MCF 10A (cell line): Measurements from ENCODE around the gene ANKRD13D. TPM values are rescaled to one million over a fixed set of nuclear protein-coding genes. Genes with fewer than 3 reads are reported as not detected.

Experiments used
- BruUV-seq: library from RNA; stranded (reverse); fragments of 400-500 nt; replicated peaks from 2 replicates; lab custom pipeline; 2021; lab: Mats Ljungman, UMichigan
- CTCF ChIA-PET: fragments of 300-600 bp; sonication (Branson Sonifier 250); formaldehyde crosslinking; extraction: SDS; loops from one replicate; lab custom pipeline; 2021; ENCODE audit warnings: antibody characterized with exemption, inconsistent platforms; lab: Yijun Ruan, JAX
- POLR2A ChIA-PET: fragments of 300-600, 350-650 bp; sonication (Branson Sonifier 250); formaldehyde crosslinking; extraction: SDS; loops from one replicate; lab custom pipeline; 2020; ENCODE audit warnings: antibody characterized with exemption, inconsistent platforms; lab: Yijun Ruan, JAX
- DNase-seq: peaks from one replicate; pipeline ENCODE4 v3.0.0-alpha.2; 2018; ENCODE audit not compliant: unreplicated experiment
- H3K27ac Mint-ChIP-seq: one replicate; pipeline ENCODE4 v1.8.0; 2022; ENCODE audit warnings: mild to moderate bottlenecking, low read depth, mixed read lengths; ENCODE audit not compliant: unreplicated experiment
- H3K27me3 Mint-ChIP-seq: one replicate; pipeline ENCODE4 v1.8.0; 2022; ENCODE audit warnings: mixed read lengths; ENCODE audit not compliant: insufficient read depth, unreplicated experiment
- H3K36me3 Mint-ChIP-seq: one replicate; pipeline ENCODE4 v1.8.0; 2022; ENCODE audit warnings: mild to moderate bottlenecking, moderate library complexity, mixed read lengths; ENCODE audit not compliant: insufficient read depth, unreplicated experiment
- H3K4me1 Mint-ChIP-seq: one replicate; pipeline ENCODE4 v1.8.0; 2022; ENCODE audit warnings: mixed read lengths; ENCODE audit not compliant: insufficient read depth, unreplicated experiment
- H3K4me3 Mint-ChIP-seq: one replicate; pipeline ENCODE4 v1.8.0; 2022; ENCODE audit warnings: mild to moderate bottlenecking, moderate library complexity, mixed read lengths; ENCODE audit not compliant: unreplicated experiment
- H3K9me3 Mint-ChIP-seq: one replicate; pipeline ENCODE4 v1.8.0; 2022; ENCODE audit warnings: mixed read lengths; ENCODE audit not compliant: unreplicated experiment
- CTCF ChIP-seq: fragments of 200-600 bp; IDR thresholded peaks from one replicate; pipeline ENCODE4 v1.8.0; 2022; ENCODE audit warnings: antibody characterized with exemption, mild to moderate bottlenecking; ENCODE audit not compliant: unreplicated experiment
- intact Hi-C: fragments of 100-400 bp; cut with micrococcal nuclease; formaldehyde crosslinking; loops from 2 replicates; pipeline ENCODE4 v1.14.1; 2022
- total RNA-seq: library from RNA; stranded (reverse); gene quantifications from 2 replicates; pipeline ENCODE4 v1.2.3, GENCODE V29; 2022

Gene ANKRD13D
- total RNA-seq, 1 experiment from 2014 or later, result 39.7 TPM

DNA sequence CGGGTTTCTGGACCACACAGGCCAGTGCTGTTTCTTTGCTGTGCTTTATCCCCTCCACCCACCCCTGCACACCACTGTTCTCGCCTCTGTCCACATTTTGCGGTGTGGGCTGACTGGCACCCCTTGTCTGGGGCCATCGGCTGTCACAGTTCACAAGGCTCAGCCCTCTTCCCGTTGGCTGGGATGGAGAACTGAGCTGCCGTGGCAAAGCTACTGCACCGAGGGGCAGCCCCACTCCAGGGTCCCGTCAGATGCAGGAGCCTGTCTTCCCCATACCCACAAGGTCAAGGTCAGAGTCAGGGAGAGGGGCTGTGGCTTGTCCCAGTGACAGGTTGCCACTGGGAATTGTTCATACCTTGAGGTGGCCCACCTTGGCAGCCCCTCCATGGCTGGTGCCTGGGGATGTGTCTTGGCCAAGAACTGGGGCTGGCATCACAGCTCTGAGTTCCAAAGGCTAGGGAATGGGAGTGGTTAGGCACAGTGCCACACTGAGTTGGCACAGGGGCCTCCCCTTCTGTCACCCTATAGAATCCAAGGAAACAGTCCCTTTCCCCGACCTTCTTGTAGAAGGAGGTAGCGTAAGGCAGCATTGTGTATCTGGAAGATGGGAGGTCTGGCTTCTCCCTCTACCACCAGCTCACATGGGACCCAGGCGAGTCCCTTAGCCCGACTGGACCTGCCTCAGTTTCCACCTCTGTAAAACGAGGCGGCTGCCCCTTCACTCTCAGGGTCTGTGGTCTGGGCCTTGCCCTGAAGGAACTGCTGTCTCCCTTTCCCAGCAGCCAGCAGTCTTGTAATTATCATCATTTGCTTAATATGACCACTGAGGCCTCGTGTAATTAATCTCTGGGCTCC is 19.5 kb upstream of the ANKRD13D start:
- ChIA-PET CTCF (interaction anchor here (0.7 to 2.7 kb wide), 4 partner anchors 8 to 1008 kb away, joined by 4 to 10 read pairs (median 6); no protein-coding TSS in a partner anchor), POLR2A (interaction anchor here (1.1 to 1.5 kb wide), 2 partner anchors 8 to 48 kb away, joined by 3 to 4 read pairs; no protein-coding TSS in a partner anchor)
- DNase-seq, result no peak
- Mint-ChIP-seq H3K27ac (peak overlapping the region; percentile 87), H3K27me3 (no peaks in the 10 kb centered on the region), H3K36me3 (peaks cover 6% of the 10 kb centered on the region), H3K4me1 (peaks cover 14% of the 10 kb centered on the region), H3K9me3 (no peaks in the 10 kb centered on the region), H3K4me3 (no peak overlapping the region)
- TF ChIP-seq CTCF, result no peak
- intact Hi-C loops, result no loop called here
- no TSS peak for BruUV-seq

GRCh38 chr11:67270256-67271204 is 18.6 kb upstream of the ANKRD13D start:
- TF ChIP-seq CTCF, result no peak
- Mint-ChIP-seq H3K27ac (peak overlapping the region; percentile 87), H3K4me1 (peaks cover 7% of the 10 kb centered on the region), H3K4me3 (no peak overlapping the region), H3K9me3 (no peaks in the 10 kb centered on the region), H3K36me3 (peaks cover 7% of the 10 kb centered on the region), H3K27me3 (no peaks in the 10 kb centered on the region)
- BruUV-seq, result no TSS peak
- ChIA-PET CTCF (interaction anchor here (0.6 to 2.7 kb wide), 5 partner anchors 8 to 1223 kb away, joined by 3 to 10 read pairs (median 4); no protein-coding TSS in a partner anchor), POLR2A (interaction anchor here (1.5 to 2.5 kb wide), 2 partner anchors 18 to 47 kb away, joined by 4 to 7 read pairs; partner anchors contain the start of gene ANKRD13D)
- DNase-seq, result no peak
- intact Hi-C loops, result no loop called here

DNA sequence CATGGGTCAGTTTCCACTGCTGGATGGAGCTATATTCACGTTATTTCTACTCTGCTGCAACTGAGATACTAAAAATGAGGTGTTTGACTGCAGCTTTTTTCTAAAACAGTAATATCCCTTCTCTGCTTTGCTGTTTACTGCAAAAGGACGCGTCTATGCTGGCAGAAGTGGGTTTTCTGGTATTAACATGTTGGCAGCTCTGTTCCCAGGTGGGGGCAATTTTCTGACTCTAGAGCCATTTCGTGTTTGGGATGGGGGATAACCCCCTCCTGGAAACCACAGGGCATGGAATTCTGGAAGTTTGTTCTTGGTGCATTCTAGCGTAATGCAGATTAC is 17.9 kb upstream of the ANKRD13D start:
- H3K27me3 Mint-ChIP-seq, result no peaks in the 10 kb centered on the region
- ChIA-PET POLR2A (interaction anchor here (2.5 kb wide), 1 partner anchor 18 kb away, joined by 7 read pairs; the partner anchor contains the start of gene ANKRD13D), CTCF (interaction anchor here (2.2 to 2.7 kb wide), 2 partner anchors 9 to 47 kb away, joined by 8 to 10 read pairs; no protein-coding TSS in a partner anchor)
- peaks cover 7% of the 10 kb centered on the region for H3K4me1 Mint-ChIP-seq
- no peak overlapping the region for H3K27ac Mint-ChIP-seq
- no peak for TF ChIP-seq CTCF
- H3K4me3 Mint-ChIP-seq, result no peak overlapping the region
- H3K9me3 Mint-ChIP-seq, result no peaks in the 10 kb centered on the region
- intact Hi-C loops, result no loop called here
- no TSS peak for BruUV-seq
- no peak for DNase-seq
- peaks cover 7% of the 10 kb centered on the region for H3K36me3 Mint-ChIP-seq
